ENCODE measurements around the gene NFIA. TPM values are rescaled to one million over a fixed set of nuclear protein-coding genes. Genes with fewer than 3 reads are reported as not detected.

NFIA gene
- total RNA-seq, 3 donors from 2014 or later: 54.9 to 87.5 (median 79.6) TPM

- H3K27ac ChIP-seq: no peak overlapping the region
- no peaks in the 10 kb centered on the region for H3K27me3 ChIP-seq
- H3K4me1 ChIP-seq: no peaks in the 10 kb centered on the region
- H3K36me3 ChIP-seq: no peaks in the 10 kb centered on the region
- TF ChIP-seq CTCF (IDR thresholded peaks at IDR 0.05) (no peak), POLR2AphosphoS5 (IDR thresholded peaks at IDR 0.05) (no peak), POLR2A (IDR thresholded peaks at IDR 0.05) (no peak)
- no peak overlapping the region for H3K4me3 ChIP-seq
- no peak for DNase-seq (ENCODE audit: low spot score in 2 of 2)
- intact Hi-C loops (cut with DNase I; ENCODE audit: low total_unique reads): no loop called here
- H3K9me3 ChIP-seq: peaks cover 7% of the 10 kb centered on the region in 2 donors
Observed at GRCh38 chr1:61389926-61390845, 307.8 kb downstream of the NFIA start.

- Histone ChIP-seq H3K4me3 (no peak overlapping the region), H3K9me3 (peaks cover 7% of the 10 kb centered on the region in 2 donors), H3K27me3 (no peaks in the 10 kb centered on the region), H3K4me1 (no peaks in the 10 kb centered on the region), H3K36me3 (no peaks in the 10 kb centered on the region), H3K27ac (no peak overlapping the region)
- no peak for DNase-seq (ENCODE audit: low spot score in 2 of 2)
- intact Hi-C loops (cut with DNase I; ENCODE audit: low total_unique reads): no loop called here
- TF ChIP-seq POLR2A (IDR thresholded peaks at IDR 0.05) (no peak), POLR2AphosphoS5 (IDR thresholded peaks at IDR 0.05) (no peak), CTCF (IDR thresholded peaks at IDR 0.05) (no peak)
Observed at GRCh38 chr1:61391730-61392129, 309.4 kb downstream of the NFIA start.

GRCh38 chr1:61392409-61393242 is 310.3 kb downstream of the NFIA start:
- Histone ChIP-seq H3K4me3 (no peak overlapping the region), H3K4me1 (no peaks in the 10 kb centered on the region), H3K36me3 (no peaks in the 10 kb centered on the region), H3K27me3 (no peaks in the 10 kb centered on the region), H3K27ac (no peak overlapping the region), H3K9me3 (peaks cover 7% of the 10 kb centered on the region in 2 donors)
- TF ChIP-seq POLR2A (IDR thresholded peaks at IDR 0.05) (no peak), POLR2AphosphoS5 (IDR thresholded peaks at IDR 0.05) (no peak), CTCF (IDR thresholded peaks at IDR 0.05) (no peak)
- no peak for DNase-seq (ENCODE audit: low spot score in 2 of 2)
- intact Hi-C loops (cut with DNase I; ENCODE audit: low total_unique reads): no loop called here

GRCh38 chr1:61393575-61393974 is 311.2 kb downstream of the NFIA start:
- no peaks in the 10 kb centered on the region for H3K27me3 ChIP-seq
- H3K4me1 ChIP-seq: no peaks in the 10 kb centered on the region
- intact Hi-C loops (cut with DNase I; ENCODE audit: low total_unique reads): no loop called here
- no peaks in the 10 kb centered on the region for H3K36me3 ChIP-seq
- no peak for DNase-seq (ENCODE audit: low spot score in 2 of 2)
- TF ChIP-seq POLR2AphosphoS5 (IDR thresholded peaks at IDR 0.05) (no peak), POLR2A (IDR thresholded peaks at IDR 0.05) (no peak), CTCF (IDR thresholded peaks at IDR 0.05) (no peak)
- peaks cover 7% of the 10 kb centered on the region in 2 donors for H3K9me3 ChIP-seq
- H3K27ac ChIP-seq: peak overlapping the region in 1 of 2 donors; percentile 22
- no peak overlapping the region for H3K4me3 ChIP-seq
